Measurements from ENCODE around the gene MMP26. TPM values are rescaled to one million over a fixed set of nuclear protein-coding genes. Genes with fewer than 3 reads are reported as not detected.
A peak's percentile ranks its signal among the peaks of the same experiment; 100 is the strongest.

The MMP26 gene
- total and polyA plus RNA-seq, 3 experiments from 2014 or later = not detected

DNA sequence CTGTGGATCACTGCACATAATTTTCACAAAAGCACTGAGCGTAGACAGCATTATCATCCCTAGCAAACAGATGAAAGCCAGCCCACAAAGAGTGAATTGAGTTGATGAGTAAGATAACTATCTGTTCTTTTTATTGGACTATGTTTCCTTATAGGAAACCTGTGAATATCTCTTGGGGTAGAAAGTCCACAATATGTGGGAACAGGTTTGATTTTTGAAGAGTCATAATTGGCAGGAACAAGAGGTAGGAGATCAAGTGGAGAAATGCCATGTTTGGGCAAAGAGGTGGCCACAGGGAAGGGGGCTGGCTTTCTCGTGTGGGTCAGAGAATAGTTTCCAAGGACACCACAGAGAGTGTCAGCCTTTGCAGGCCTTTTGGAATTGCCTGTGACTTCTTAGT is 30.8 kb upstream of the MMP26 start:
- Mint-ChIP-seq H3K4me1 (no peaks in the 10 kb centered on the region), H3K27ac (no peak overlapping the region), H3K36me3 (no peaks in the 10 kb centered on the region), H3K9me3 (peaks cover 0 to 2% (median 0%) of the 10 kb centered on the region in 5 donors), H3K4me3 (no peak overlapping the region), H3K27me3 (peaks cover 10 to 31% of the 10 kb centered on the region in 2 donors)
- DNase-seq = no peak
- Histone ChIP-seq H3K27ac (ENCODE audit: low read depth, low read length) (no peak overlapping the region), H3K4me3 (ENCODE audit: low read length) (no peak overlapping the region), H3K36me3 (ENCODE audit: insufficient read depth, low read length) (no peaks in the 10 kb centered on the region), H3K9me3 (ENCODE audit: low read length) (no peaks in the 10 kb centered on the region), H3K4me1 (ENCODE audit: insufficient read depth, low read length) (no peaks in the 10 kb centered on the region), H3K27me3 (ENCODE audit: insufficient read depth, low read length, poor library complexity, severe bottlenecking) (no peaks in the 10 kb centered on the region)
- POLR2A ChIA-PET = no interaction called here
- CTCF ChIA-PET = no interaction called here

DNA sequence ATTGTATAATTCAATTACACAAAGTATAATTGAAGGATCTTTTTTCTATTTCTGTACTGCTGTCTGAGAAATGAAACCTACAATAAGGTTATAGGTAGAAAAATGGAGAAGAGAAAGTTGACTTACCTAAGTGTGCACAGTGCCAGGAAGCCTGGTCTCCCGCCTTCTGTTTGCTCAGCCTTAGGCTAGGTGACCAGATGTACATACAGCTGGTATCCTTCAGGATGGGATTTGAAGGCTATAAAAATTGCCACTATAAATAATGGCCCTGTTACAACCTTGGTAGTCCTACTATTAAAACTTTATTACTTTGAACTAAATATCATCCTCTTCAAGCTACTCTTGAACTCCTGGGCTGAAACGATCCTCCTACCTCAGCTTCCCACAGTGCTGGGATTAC is 26.6 kb upstream of the MMP26 start:
- CTCF ChIA-PET = no interaction called here
- no peaks in the 10 kb centered on the region for H3K36me3 Mint-ChIP-seq
- POLR2A ChIA-PET = no interaction called here
- Histone ChIP-seq H3K4me3 (ENCODE audit: low read length) (no peak overlapping the region), H3K36me3 (ENCODE audit: insufficient read depth, low read length) (no peaks in the 10 kb centered on the region), H3K27ac (ENCODE audit: low read depth, low read length) (no peak overlapping the region), H3K9me3 (ENCODE audit: low read length) (no peaks in the 10 kb centered on the region), H3K27me3 (ENCODE audit: insufficient read depth, low read length, poor library complexity, severe bottlenecking) (no peaks in the 10 kb centered on the region), H3K4me1 (ENCODE audit: insufficient read depth, low read length) (no peaks in the 10 kb centered on the region)
- no peaks in the 10 kb centered on the region for H3K4me1 Mint-ChIP-seq
- DNase-seq = no peak
- no peaks in the 10 kb centered on the region for H3K9me3 Mint-ChIP-seq
- peaks cover 6 to 24% of the 10 kb centered on the region in 2 donors for H3K27me3 Mint-ChIP-seq
- H3K4me3 Mint-ChIP-seq = no peak overlapping the region
- H3K27ac Mint-ChIP-seq = no peak overlapping the region

DNA sequence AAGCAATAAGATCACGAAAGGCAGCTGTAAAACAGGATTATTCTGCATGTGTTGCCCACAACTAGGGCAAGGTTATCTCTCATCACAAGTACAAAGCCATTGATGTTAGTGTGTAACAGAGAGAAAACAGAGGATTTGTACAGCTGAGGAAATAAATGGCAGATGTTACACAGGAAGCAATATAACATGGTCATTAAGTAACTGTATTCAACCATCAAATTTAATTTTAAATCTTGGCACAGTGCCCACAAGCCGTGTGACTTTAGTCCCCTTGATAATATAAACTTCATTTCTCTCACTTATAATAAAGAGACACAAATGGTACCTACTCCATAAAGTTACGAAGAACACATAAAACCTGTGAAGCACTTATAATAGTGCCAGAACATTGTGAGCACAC is 24.2 kb upstream of the MMP26 start:
- H3K27ac ChIP-seq (ENCODE audit: low read depth, low read length) = no peak overlapping the region
- no peaks in the 10 kb centered on the region for H3K36me3 Mint-ChIP-seq
- H3K4me1 Mint-ChIP-seq = no peaks in the 10 kb centered on the region
- no peak overlapping the region for H3K27ac Mint-ChIP-seq
- ChIA-PET POLR2A (no interaction called here), CTCF (no interaction called here)
- H3K9me3 Mint-ChIP-seq = no peaks in the 10 kb centered on the region
- no peak for DNase-seq
- no peaks in the 10 kb centered on the region for H3K9me3 ChIP-seq (ENCODE audit: low read length)
- H3K4me1 ChIP-seq (ENCODE audit: insufficient read depth, low read length) = no peaks in the 10 kb centered on the region
- H3K4me3 Mint-ChIP-seq = no peak overlapping the region
- H3K4me3 ChIP-seq (ENCODE audit: low read length) = no peak overlapping the region
- no peaks in the 10 kb centered on the region for H3K36me3 ChIP-seq (ENCODE audit: insufficient read depth, low read length)
- H3K27me3 Mint-ChIP-seq = peaks cover 4 to 10% of the 10 kb centered on the region in 2 donors
- H3K27me3 ChIP-seq (ENCODE audit: insufficient read depth, low read length, poor library complexity, severe bottlenecking) = no peaks in the 10 kb centered on the region

DNA sequence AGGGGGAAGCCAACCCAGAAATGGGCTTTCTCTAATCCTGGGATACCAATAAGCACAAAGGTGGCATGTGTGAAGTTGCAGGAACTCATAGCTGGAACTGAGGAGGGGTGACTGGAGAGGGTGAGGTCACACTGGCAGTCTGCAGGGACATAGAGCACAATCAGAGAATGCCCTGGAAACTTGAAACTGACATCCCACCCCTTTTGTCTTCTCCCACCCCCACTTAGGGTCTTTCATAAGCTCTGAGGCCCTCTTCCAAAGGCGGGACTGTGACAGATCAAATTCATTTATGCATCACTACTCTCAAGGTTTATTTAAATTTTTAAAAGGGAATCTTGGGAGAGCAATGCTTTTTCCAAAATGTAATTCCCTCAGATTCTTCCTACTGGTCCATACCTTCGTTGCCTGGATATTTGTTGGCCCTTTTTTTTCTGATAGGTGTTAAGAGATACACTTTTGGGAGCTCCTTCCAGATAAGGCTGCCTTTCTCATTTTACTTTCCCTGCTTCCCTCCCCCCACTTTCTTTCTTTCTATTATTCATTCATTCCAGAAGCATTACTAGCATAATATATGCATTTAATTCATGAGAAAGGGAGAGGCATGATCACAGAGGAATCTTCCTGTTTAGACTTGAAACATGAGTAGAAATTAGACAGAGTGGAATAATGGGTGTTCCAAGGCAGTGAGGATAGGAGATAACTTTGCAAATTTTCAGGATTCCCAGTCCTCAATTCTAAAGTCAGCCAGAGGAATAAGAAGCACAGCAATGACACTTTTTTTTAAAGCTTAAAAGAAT is 21.8 kb upstream of the MMP26 start:
- ChIA-PET POLR2A (no interaction called here), CTCF (no interaction called here)
- Mint-ChIP-seq H3K27ac (no peak overlapping the region), H3K27me3 (no peaks in the 10 kb centered on the region), H3K36me3 (no peaks in the 10 kb centered on the region), H3K4me1 (no peaks in the 10 kb centered on the region), H3K9me3 (no peaks in the 10 kb centered on the region), H3K4me3 (no peak overlapping the region)
- Histone ChIP-seq H3K9me3 (ENCODE audit: low read length) (no peaks in the 10 kb centered on the region), H3K27me3 (ENCODE audit: insufficient read depth, low read length, poor library complexity, severe bottlenecking) (no peaks in the 10 kb centered on the region), H3K36me3 (ENCODE audit: insufficient read depth, low read length) (no peaks in the 10 kb centered on the region), H3K4me3 (ENCODE audit: low read length) (no peak overlapping the region), H3K4me1 (ENCODE audit: insufficient read depth, low read length) (no peaks in the 10 kb centered on the region), H3K27ac (ENCODE audit: low read depth, low read length) (no peak overlapping the region)
- DNase-seq = no peak

- CTCF ChIA-PET = no interaction called here
- no peaks in the 10 kb centered on the region for H3K9me3 ChIP-seq (ENCODE audit: low read length)
- no peak overlapping the region for H3K27ac ChIP-seq (ENCODE audit: low read depth, low read length)
- no peaks in the 10 kb centered on the region for H3K9me3 Mint-ChIP-seq
- no peak overlapping the region for H3K4me3 Mint-ChIP-seq
- no peaks in the 10 kb centered on the region for H3K36me3 ChIP-seq (ENCODE audit: insufficient read depth, low read length)
- no peaks in the 10 kb centered on the region for H3K27me3 Mint-ChIP-seq
- H3K27me3 ChIP-seq (ENCODE audit: insufficient read depth, low read length, poor library complexity, severe bottlenecking) = no peaks in the 10 kb centered on the region
- no peaks in the 10 kb centered on the region for H3K4me1 ChIP-seq (ENCODE audit: insufficient read depth, low read length)
- H3K4me1 Mint-ChIP-seq = no peaks in the 10 kb centered on the region
- POLR2A ChIA-PET = no interaction called here
- no peak overlapping the region for H3K4me3 ChIP-seq (ENCODE audit: low read length)
- no peaks in the 10 kb centered on the region for H3K36me3 Mint-ChIP-seq
- no peak overlapping the region for H3K27ac Mint-ChIP-seq
- no peak for DNase-seq
Measured at GRCh38 chr11:4684631-4685285, 19.8 kb upstream of the MMP26 start.

DNA sequence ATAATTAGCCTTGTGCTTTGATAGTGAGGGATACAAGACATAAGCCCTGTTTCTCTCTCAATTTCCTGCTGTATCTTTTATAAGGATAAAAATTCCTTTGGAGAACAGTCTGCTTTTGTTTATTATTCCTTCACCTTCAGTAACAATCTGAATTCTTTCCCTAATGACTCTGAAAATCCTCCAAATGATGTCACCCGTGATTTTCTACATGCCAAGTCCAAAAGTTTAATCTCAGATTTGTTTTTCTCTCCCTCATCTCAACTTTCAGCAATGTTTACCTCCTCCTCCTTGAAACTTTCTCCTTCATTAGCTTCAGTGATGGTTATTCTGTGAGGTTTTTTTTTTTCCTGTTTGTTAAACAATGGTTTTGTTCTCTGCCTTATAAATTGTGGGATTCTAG is 9.1 kb upstream of the MMP26 start:
- no peak for DNase-seq
- no peak overlapping the region for H3K4me3 Mint-ChIP-seq
- Histone ChIP-seq H3K9me3 (ENCODE audit: low read length) (no peaks in the 10 kb centered on the region), H3K27ac (ENCODE audit: low read depth, low read length) (no peak overlapping the region), H3K4me3 (ENCODE audit: low read length) (no peak overlapping the region), H3K27me3 (ENCODE audit: insufficient read depth, low read length, poor library complexity, severe bottlenecking) (no peaks in the 10 kb centered on the region), H3K36me3 (ENCODE audit: insufficient read depth, low read length) (no peaks in the 10 kb centered on the region), H3K4me1 (ENCODE audit: insufficient read depth, low read length) (no peaks in the 10 kb centered on the region)
- ChIA-PET POLR2A (no interaction called here), CTCF (no interaction called here)
- peaks cover 0 to 5% of the 10 kb centered on the region in 2 donors for H3K27me3 Mint-ChIP-seq
- H3K27ac Mint-ChIP-seq = no peak overlapping the region
- H3K36me3 Mint-ChIP-seq = no peaks in the 10 kb centered on the region
- H3K4me1 Mint-ChIP-seq = peaks cover 0 to 20% (median 13%) of the 10 kb centered on the region in 3 donors
- no peaks in the 10 kb centered on the region for H3K9me3 Mint-ChIP-seq

DNA sequence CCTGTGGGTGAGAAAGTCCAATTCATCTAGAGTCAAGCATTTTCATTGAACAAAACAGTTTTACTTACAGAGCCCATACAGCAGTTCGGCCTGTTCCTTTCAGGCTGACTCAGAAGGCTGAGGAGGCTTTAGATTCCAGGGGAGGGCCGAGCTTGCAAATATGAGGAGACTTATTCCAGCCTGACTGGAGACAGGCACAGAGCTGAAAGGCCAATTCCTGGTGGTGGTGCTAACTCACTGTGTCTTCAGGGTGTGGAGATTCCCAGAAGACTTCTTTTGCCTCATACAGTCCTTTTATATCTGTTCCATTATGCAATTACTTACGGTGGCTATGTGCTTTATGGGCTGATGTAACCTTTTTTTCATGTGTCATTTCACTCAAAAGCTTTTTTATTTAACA is 7.0 kb upstream of the MMP26 start, which contains the start of gene OR51E2:
Gene OR51E2 (minus strand): TSS at position 269 of the 400 bp plus-strand sequence. CDS start 15,142 bp downstream, outside the sequence.
- H3K4me3 Mint-ChIP-seq = peak within 1 kb of the TSS in 1 of 7 donors; percentile 46
- H3K9me3 ChIP-seq (ENCODE audit: low read length) = no peaks in the 10 kb centered on the region
- no peaks in the 10 kb centered on the region for H3K36me3 Mint-ChIP-seq
- no peaks in the 10 kb centered on the region for H3K4me1 ChIP-seq (ENCODE audit: insufficient read depth, low read length)
- no peaks in the 10 kb centered on the region for H3K9me3 Mint-ChIP-seq
- ChIA-PET POLR2A (no interaction called here), CTCF (no interaction called here)
- DNase-seq = no peak
- H3K4me1 Mint-ChIP-seq = peaks cover 0 to 20% (median 13%) of the 10 kb centered on the region in 3 donors
- H3K27ac Mint-ChIP-seq = peak within 1 kb of the TSS in 2 of 8 donors; percentile 22 to 29
- no peak within 1 kb of the TSS for H3K4me3 ChIP-seq (ENCODE audit: low read length)
- H3K36me3 ChIP-seq (ENCODE audit: insufficient read depth, low read length) = no peaks in the 10 kb centered on the region
- no peak within 1 kb of the TSS for H3K27ac ChIP-seq (ENCODE audit: low read depth, low read length)
- H3K27me3 ChIP-seq (ENCODE audit: insufficient read depth, low read length, poor library complexity, severe bottlenecking) = no peaks in the 10 kb centered on the region
- H3K27me3 Mint-ChIP-seq = peaks cover 0 to 3% of the 10 kb centered on the region in 2 donors

- no peaks in the 10 kb centered on the region for H3K4me1 ChIP-seq (ENCODE audit: insufficient read depth, low read length)
- H3K4me3 ChIP-seq (ENCODE audit: low read length) = no peak overlapping the region
- Mint-ChIP-seq H3K27me3 (peaks cover 0 to 3% of the 10 kb centered on the region in 2 donors), H3K4me3 (peak overlapping the region in 3 of 7 donors; percentile 3 to 55 (median 18)), H3K4me1 (peaks cover 0 to 20% (median 13%) of the 10 kb centered on the region in 3 donors), H3K36me3 (no peaks in the 10 kb centered on the region), H3K27ac (peak overlapping the region in 3 of 8 donors; percentile 1 to 59 (median 43)), H3K9me3 (no peaks in the 10 kb centered on the region)
- ChIA-PET POLR2A (no interaction called here), CTCF (no interaction called here)
- no peak overlapping the region for H3K27ac ChIP-seq (ENCODE audit: low read depth, low read length)
- no peaks in the 10 kb centered on the region for H3K27me3 ChIP-seq (ENCODE audit: insufficient read depth, low read length, poor library complexity, severe bottlenecking)
- H3K36me3 ChIP-seq (ENCODE audit: insufficient read depth, low read length) = no peaks in the 10 kb centered on the region
- no peak for DNase-seq
- no peaks in the 10 kb centered on the region for H3K9me3 ChIP-seq (ENCODE audit: low read length)
Measured at GRCh38 chr11:4699697-4700435, 4.7 kb upstream of the MMP26 start.
